Neural progenitor cell (in vitro differentiated cells): ENCODE measurements around the gene DBH.

ENCODE experiments used
- EZH2 ChIP-seq: fragments of 200-600 bp; sonication (generic); IDR thresholded peaks from 2 replicates; pipeline ENCODE4 v1.6.1; 2017; ENCODE audit warnings: antibody characterized with exemption, mild to moderate bottlenecking, moderate library complexity
- EZH2phosphoT487 ChIP-seq: fragments of 200-600 bp; sonication (generic); IDR thresholded peaks from 2 replicates; pipeline ENCODE4 v1.6.1; 2017; ENCODE audit warnings: antibody characterized with exemption
- TF ChIP-seq, protein P1 (sequence below): fragments of 200-600 bp; sonication (generic); IDR thresholded peaks from 2 replicates; pipeline ENCODE4 v1.5.1; 2017; ENCODE audit warnings: antibody characterized with exemption, mild to moderate bottlenecking

DNA sequence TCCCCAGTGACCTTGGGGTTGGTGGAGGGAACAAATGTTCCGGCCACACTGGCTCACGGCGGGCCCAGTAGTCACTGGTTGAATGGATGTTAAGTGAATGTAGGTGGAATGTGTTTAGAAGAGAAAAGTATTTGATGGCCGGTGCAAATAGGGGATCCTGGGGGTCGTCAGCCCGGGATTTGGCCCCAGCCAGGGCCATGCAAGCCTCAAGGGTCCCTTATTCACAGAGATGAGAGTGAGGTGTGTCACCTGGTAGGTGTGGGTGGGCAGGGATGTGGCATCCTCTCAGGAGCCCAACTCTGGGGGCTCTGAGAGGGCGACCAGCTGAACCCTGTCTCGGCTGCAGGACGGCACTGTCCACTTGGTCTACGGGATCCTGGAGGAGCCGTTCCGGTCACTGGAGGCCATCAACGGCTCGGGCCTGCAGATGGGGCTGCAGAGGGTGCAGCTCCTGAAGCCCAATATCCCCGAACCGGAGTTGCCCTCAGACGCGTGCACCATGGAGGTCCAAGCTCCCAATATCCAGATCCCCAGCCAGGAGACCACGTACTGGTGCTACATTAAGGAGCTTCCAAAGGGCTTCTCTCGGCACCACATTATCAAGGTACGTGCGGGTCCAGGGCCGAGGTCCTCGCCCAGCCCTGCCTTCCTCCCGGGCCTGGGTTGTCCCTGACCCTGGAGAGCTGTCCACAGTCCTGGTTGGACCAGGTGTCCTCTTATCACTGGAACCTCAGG is 5.9 kb downstream of the DBH start:
- TF ChIP-seq, protein P1, sequence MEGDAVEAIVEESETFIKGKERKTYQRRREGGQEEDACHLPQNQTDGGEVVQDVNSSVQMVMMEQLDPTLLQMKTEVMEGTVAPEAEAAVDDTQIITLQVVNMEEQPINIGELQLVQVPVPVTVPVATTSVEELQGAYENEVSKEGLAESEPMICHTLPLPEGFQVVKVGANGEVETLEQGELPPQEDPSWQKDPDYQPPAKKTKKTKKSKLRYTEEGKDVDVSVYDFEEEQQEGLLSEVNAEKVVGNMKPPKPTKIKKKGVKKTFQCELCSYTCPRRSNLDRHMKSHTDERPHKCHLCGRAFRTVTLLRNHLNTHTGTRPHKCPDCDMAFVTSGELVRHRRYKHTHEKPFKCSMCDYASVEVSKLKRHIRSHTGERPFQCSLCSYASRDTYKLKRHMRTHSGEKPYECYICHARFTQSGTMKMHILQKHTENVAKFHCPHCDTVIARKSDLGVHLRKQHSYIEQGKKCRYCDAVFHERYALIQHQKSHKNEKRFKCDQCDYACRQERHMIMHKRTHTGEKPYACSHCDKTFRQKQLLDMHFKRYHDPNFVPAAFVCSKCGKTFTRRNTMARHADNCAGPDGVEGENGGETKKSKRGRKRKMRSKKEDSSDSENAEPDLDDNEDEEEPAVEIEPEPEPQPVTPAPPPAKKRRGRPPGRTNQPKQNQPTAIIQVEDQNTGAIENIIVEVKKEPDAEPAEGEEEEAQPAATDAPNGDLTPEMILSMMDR, result no peak
- no peak for TF ChIP-seq EZH2
- TF ChIP-seq EZH2phosphoT487, result no peak
